ENCODE measurements around the gene PLA2G2F. TPM values are rescaled to one million over a fixed set of nuclear protein-coding genes. Genes with fewer than 3 reads are reported as not detected.

Gene PLA2G2F
- total and polyA plus RNA-seq, 9 of the 15 experiments (the other 6 are each of a cell fraction or from before 2014, with no cell fraction given), result not detected

DNA sequence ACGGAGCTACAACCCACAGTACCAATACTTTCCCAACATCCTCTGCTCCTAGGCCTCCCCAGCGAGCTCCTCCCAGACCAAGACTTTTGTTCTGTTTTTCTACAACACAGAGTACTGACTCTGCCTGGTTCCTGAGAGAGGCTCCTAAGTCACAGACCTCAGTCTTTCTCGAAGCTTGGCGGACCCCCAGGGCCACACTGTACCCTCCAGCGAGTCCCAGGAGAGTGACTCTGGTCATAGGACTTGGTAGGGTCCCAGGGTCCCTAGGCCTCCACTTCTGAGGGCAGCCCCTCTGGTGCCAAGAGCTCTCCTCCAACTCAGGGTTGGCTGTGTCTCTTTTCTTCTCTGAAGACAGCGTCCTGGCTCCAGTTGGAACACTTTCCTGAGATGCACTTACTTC is 48.5 kb upstream of the PLA2G2F start:
- Histone ChIP-seq H3K9me3 (replicated peaks; ENCODE audit: control insufficient read depth, insufficient read depth, low read depth, low read length) (no peaks in the 10 kb centered on the region), H3K79me2 (ENCODE audit: control insufficient read depth, insufficient read depth, low read length) (no peaks in the 10 kb centered on the region), H3K27ac (ENCODE audit: extremely low read depth, low read depth, low read length) (no peak overlapping the region), H3K4me3 (no peak overlapping the region), H4K20me1 (replicated peaks; ENCODE audit: control insufficient read depth, insufficient read depth, low read length) (no peaks in the 10 kb centered on the region), H3K4me2 (ENCODE audit: insufficient read depth, low read length) (no peak overlapping the region), H3K27me3 (ENCODE audit: control insufficient read depth in 2 of 2, insufficient read depth in 2 of 2, low read length in 2 of 2) (peaks cover 7 to 36% of the 10 kb centered on the region in 2 experiments; a peak in 4 of 5 replicates), H3K36me3 (ENCODE audit: control insufficient read depth, insufficient read depth, low read length) (no peaks in the 10 kb centered on the region), H3K4me1 (replicated peaks in 1 of 2; ENCODE audit: control insufficient read depth in 2 of 2, insufficient read depth in 2 of 2, low read length in 2 of 2) (no peaks in the 10 kb centered on the region), H3K9me1 (ENCODE audit: control insufficient read depth, insufficient read depth, low read length) (no peaks in the 10 kb centered on the region), H2AFZ (ENCODE audit: low read depth, low read length) (no peak overlapping the region), H3K9ac (ENCODE audit: insufficient read depth in 1 of 2, low read depth in 2 of 2, low read length in 2 of 2) (no peak overlapping the region)
- ChIA-PET POLR2A (interaction anchor here (0.6 to 1.4 kb wide), 6 partner anchors 8 to 871 kb away, joined by 3 to 5 read pairs (median 3); no protein-coding TSS in a partner anchor), CTCF (ENCODE audit: low intra/inter-chr PET ratio) (no interaction called here)
- no peak for FAIRE-seq
- no peak for TF ChIP-seq ZNF146 (CRISPR knock-in tag; IDR thresholded peaks at IDR 0.05; ENCODE audit: unreplicated experiment)
- TF ChIP-seq, protein P1, sequence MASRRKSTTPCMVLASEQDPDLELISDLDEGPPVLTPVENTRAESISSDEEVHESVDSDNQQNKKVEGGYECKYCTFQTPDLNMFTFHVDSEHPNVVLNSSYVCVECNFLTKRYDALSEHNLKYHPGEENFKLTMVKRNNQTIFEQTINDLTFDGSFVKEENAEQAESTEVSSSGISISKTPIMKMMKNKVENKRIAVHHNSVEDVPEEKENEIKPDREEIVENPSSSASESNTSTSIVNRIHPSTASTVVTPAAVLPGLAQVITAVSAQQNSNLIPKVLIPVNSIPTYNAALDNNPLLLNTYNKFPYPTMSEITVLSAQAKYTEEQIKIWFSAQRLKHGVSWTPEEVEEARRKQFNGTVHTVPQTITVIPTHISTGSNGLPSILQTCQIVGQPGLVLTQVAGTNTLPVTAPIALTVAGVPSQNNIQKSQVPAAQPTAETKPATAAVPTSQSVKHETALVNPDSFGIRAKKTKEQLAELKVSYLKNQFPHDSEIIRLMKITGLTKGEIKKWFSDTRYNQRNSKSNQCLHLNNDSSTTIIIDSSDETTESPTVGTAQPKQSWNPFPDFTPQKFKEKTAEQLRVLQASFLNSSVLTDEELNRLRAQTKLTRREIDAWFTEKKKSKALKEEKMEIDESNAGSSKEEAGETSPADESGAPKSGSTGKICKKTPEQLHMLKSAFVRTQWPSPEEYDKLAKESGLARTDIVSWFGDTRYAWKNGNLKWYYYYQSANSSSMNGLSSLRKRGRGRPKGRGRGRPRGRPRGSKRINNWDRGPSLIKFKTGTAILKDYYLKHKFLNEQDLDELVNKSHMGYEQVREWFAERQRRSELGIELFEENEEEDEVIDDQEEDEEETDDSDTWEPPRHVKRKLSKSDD (conservative IDR thresholded peaks at IDR 0.05; ENCODE audit: low read length), result no peak
- TF ChIP-seq LEF1 (IDR thresholded peaks at IDR 0.05), result no peak
- no peak for DNase-seq (ENCODE audit: extremely low read depth in 1 of 4, low spot score in 3 of 4)
- WGBS (ENCODE audit: insufficient coverage, low coverage, missing lambda C conversion rate), result 2% methylated on average over 6 of the region's 6 CpGs
- no TSS peak for BruUV-seq (replicated peaks)
- no peak for ATAC-seq
- intact Hi-C loops (cut with micrococcal nuclease) (no loop called here), in situ Hi-C loops (cut with MboI) (no loop called here)

DNA sequence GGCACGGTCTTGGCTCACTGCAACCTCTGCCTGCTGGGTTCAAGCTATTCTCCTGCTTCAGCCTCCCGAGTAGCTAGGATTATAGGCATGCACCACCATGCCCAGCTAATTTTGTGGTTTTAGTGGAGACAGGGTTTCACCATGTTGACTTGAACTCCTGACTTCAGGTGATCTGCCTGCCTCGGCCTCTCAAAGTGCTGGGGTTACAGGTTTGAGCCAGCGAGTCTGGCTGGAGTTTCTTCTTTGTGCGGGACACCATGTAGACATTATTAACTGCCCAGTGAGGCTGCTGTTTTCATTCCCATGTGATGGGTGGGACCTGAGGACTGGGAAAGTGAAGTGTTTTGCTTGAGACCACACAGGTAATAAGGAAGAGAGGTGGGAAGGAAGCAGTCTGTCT is 45.8 kb upstream of the PLA2G2F start:
- intact Hi-C loops (cut with micrococcal nuclease), result no loop called here
- Histone ChIP-seq H3K9ac (ENCODE audit: insufficient read depth in 1 of 2, low read depth in 2 of 2, low read length in 2 of 2) (no peak overlapping the region), H3K27ac (ENCODE audit: extremely low read depth, low read depth, low read length) (no peak overlapping the region), H3K79me2 (ENCODE audit: control insufficient read depth, insufficient read depth, low read length) (no peaks in the 10 kb centered on the region), H3K9me3 (replicated peaks; ENCODE audit: control insufficient read depth, insufficient read depth, low read depth, low read length) (no peaks in the 10 kb centered on the region), H3K9me1 (ENCODE audit: control insufficient read depth, insufficient read depth, low read length) (no peaks in the 10 kb centered on the region), H2AFZ (ENCODE audit: low read depth, low read length) (no peak overlapping the region), H3K4me3 (no peak overlapping the region), H3K36me3 (ENCODE audit: control insufficient read depth, insufficient read depth, low read length) (no peaks in the 10 kb centered on the region), H3K4me1 (replicated peaks in 1 of 2; ENCODE audit: control insufficient read depth in 2 of 2, insufficient read depth in 2 of 2, low read length in 2 of 2) (no peaks in the 10 kb centered on the region), H3K27me3 (ENCODE audit: control insufficient read depth in 2 of 2, insufficient read depth in 2 of 2, low read length in 2 of 2) (peaks cover 8 to 25% of the 10 kb centered on the region in 2 experiments), H4K20me1 (replicated peaks; ENCODE audit: control insufficient read depth, insufficient read depth, low read length) (no peaks in the 10 kb centered on the region), H3K4me2 (ENCODE audit: insufficient read depth, low read length) (no peak overlapping the region)
- WGBS (ENCODE audit: insufficient coverage, low coverage, missing lambda C conversion rate), result 0% methylated on average over 5 of the region's 5 CpGs
- POLR2A ChIA-PET, result interaction anchor here (0.6 to 0.9 kb wide), 2 partner anchors 25 to 938 kb away, joined by 3 read pairs; no protein-coding TSS in a partner anchor
- ATAC-seq (no peak), DNase-seq (ENCODE audit: extremely low read depth in 1 of 4, low spot score in 3 of 4) (no peak), FAIRE-seq (no peak)
- no TSS peak for BruUV-seq (replicated peaks)
- CTCF ChIA-PET (ENCODE audit: low intra/inter-chr PET ratio), result no interaction called here
- in situ Hi-C loops (cut with MboI), result no loop called here
- TF ChIP-seq, protein P2, sequence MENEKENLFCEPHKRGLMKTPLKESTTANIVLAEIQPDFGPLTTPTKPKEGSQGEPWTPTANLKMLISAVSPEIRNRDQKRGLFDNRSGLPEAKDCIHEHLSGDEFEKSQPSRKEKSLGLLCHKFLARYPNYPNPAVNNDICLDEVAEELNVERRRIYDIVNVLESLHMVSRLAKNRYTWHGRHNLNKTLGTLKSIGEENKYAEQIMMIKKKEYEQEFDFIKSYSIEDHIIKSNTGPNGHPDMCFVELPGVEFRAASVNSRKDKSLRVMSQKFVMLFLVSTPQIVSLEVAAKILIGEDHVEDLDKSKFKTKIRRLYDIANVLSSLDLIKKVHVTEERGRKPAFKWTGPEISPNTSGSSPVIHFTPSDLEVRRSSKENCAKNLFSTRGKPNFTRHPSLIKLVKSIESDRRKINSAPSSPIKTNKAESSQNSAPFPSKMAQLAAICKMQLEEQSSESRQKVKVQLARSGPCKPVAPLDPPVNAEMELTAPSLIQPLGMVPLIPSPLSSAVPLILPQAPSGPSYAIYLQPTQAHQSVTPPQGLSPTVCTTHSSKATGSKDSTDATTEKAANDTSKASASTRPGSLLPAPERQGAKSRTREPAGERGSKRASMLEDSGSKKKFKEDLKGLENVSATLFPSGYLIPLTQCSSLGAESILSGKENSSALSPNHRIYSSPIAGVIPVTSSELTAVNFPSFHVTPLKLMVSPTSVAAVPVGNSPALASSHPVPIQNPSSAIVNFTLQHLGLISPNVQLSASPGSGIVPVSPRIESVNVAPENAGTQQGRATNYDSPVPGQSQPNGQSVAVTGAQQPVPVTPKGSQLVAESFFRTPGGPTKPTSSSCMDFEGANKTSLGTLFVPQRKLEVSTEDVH (IDR thresholded peaks at IDR 0.05; ENCODE audit: low read depth, partially characterized antibody), result no peak
- no peak for TF ChIP-seq ZNF174 (CRISPR knock-in tag; IDR thresholded peaks at IDR 0.05)
- TF ChIP-seq, protein P3, sequence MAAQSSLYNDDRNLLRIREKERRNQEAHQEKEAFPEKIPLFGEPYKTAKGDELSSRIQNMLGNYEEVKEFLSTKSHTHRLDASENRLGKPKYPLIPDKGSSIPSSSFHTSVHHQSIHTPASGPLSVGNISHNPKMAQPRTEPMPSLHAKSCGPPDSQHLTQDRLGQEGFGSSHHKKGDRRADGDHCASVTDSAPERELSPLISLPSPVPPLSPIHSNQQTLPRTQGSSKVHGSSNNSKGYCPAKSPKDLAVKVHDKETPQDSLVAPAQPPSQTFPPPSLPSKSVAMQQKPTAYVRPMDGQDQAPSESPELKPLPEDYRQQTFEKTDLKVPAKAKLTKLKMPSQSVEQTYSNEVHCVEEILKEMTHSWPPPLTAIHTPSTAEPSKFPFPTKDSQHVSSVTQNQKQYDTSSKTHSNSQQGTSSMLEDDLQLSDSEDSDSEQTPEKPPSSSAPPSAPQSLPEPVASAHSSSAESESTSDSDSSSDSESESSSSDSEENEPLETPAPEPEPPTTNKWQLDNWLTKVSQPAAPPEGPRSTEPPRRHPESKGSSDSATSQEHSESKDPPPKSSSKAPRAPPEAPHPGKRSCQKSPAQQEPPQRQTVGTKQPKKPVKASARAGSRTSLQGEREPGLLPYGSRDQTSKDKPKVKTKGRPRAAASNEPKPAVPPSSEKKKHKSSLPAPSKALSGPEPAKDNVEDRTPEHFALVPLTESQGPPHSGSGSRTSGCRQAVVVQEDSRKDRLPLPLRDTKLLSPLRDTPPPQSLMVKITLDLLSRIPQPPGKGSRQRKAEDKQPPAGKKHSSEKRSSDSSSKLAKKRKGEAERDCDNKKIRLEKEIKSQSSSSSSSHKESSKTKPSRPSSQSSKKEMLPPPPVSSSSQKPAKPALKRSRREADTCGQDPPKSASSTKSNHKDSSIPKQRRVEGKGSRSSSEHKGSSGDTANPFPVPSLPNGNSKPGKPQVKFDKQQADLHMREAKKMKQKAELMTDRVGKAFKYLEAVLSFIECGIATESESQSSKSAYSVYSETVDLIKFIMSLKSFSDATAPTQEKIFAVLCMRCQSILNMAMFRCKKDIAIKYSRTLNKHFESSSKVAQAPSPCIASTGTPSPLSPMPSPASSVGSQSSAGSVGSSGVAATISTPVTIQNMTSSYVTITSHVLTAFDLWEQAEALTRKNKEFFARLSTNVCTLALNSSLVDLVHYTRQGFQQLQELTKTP (IDR thresholded peaks at IDR 0.05; ENCODE audit: low read depth in 1 of 2, partially characterized antibody in 2 of 2), result no peak

All from K562 (cell line).